ENCODE results near the gene THAP3. TPM values are rescaled to one million over a fixed set of nuclear protein-coding genes. Genes with fewer than 3 reads are reported as not detected.
A peak's percentile ranks its signal among the peaks of the same experiment; 100 is the strongest.

Gene THAP3
- total and polyA plus RNA-seq, 9 of the 15 experiments (the other 6 are each of a cell fraction or from before 2014, with no cell fraction given): 1.9 to 31.2 (median 18.2) TPM

DNA sequence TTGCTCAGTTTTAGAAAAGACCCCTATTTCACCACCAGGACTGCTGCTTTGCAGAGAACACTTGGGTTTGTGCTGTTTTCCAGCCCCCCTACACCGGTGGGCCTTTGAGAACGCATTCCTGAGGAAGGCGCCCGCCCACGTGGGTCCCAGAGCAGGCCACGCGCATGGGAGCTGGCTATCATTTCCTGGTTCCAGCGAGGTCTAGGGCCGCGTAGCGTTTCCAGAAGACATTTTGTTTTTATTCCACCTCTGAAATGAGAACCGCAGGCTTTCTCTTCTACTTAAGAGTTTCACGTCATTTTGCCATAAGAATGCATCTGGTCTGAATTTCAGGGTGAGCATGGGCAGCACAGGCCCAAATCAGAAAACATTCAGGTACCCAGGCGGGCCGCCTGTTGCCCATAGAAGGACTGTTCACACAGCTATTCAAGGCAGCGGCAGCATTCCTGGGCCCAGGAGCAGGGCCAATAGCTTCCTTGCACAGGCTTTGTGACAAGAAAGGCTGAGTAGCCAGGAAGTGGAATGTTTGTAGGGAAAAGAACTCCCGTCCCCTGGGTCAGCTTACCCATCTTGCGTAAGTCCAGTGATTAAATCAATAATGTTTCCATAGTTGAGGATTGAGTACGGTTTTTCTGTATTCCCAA, 20.6 kb upstream of the THAP3 start (continued):
- TF ChIP-seq, protein P1, sequence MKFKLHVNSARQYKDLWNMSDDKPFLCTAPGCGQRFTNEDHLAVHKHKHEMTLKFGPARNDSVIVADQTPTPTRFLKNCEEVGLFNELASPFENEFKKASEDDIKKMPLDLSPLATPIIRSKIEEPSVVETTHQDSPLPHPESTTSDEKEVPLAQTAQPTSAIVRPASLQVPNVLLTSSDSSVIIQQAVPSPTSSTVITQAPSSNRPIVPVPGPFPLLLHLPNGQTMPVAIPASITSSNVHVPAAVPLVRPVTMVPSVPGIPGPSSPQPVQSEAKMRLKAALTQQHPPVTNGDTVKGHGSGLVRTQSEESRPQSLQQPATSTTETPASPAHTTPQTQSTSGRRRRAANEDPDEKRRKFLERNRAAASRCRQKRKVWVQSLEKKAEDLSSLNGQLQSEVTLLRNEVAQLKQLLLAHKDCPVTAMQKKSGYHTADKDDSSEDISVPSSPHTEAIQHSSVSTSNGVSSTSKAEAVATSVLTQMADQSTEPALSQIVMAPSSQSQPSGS (CRISPR knock-in tag; IDR thresholded peaks at IDR 0.05): no peak
- no peak for TF ChIP-seq EZH2 (IDR thresholded peaks at IDR 0.05; ENCODE audit: borderline replicate concordance, low read depth, low read length)
- peak; percentile 71; the same call in 1 of the 2 replicates for TF ChIP-seq ZNF41 (CRISPR knock-in tag; conservative IDR thresholded peaks at IDR 0.05)
- TF ChIP-seq RBM22 (IDR thresholded peaks at IDR 0.05; ENCODE audit: low read depth, low read length, poor library complexity, severe bottlenecking): no peak
- peak; percentile 63; the same call in 1 of the 2 replicates for TF ChIP-seq BACH1 (tag; IDR thresholded peaks at IDR 0.05)
- TF ChIP-seq MTA1 (IDR thresholded peaks at IDR 0.05; ENCODE audit: borderline replicate concordance): 0 out of 2 replicates have a peak, but pooled peaks have one; percentile 8
- TF ChIP-seq, protein P2, sequence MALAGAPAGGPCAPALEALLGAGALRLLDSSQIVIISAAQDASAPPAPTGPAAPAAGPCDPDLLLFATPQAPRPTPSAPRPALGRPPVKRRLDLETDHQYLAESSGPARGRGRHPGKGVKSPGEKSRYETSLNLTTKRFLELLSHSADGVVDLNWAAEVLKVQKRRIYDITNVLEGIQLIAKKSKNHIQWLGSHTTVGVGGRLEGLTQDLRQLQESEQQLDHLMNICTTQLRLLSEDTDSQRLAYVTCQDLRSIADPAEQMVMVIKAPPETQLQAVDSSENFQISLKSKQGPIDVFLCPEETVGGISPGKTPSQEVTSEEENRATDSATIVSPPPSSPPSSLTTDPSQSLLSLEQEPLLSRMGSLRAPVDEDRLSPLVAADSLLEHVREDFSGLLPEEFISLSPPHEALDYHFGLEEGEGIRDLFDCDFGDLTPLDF (CRISPR knock-in tag; IDR thresholded peaks at IDR 0.05): peak; percentile 78
- TF ChIP-seq ELF4 (CRISPR knock-in tag; IDR thresholded peaks at IDR 0.05): peak; percentile 66; the same call in 1 of the 2 replicates
- 0 out of 2 replicates have a peak, but pooled peaks have one; percentile 37 for TF ChIP-seq ZNF311 (CRISPR knock-in tag; IDR thresholded peaks at IDR 0.05)
- TF ChIP-seq ZNF586 (CRISPR knock-in tag; conservative IDR thresholded peaks at IDR 0.05): no peak; the same call in 1 of the 2 replicates
- no peak for TF ChIP-seq ETV6 (IDR thresholded peaks at IDR 0.05; ENCODE audit: borderline replicate concordance in 1 of 2, low read depth in 2 of 2, low read length in 1 of 2)
- TF ChIP-seq ETV6 (CRISPR knock-in tag; IDR thresholded peaks at IDR 0.05; ENCODE audit: borderline replicate concordance): no peak
- no peak for TF ChIP-seq MCM2 (IDR thresholded peaks at IDR 0.05; ENCODE audit: low read depth)
- TF ChIP-seq SAP30 (IDR thresholded peaks at IDR 0.05; ENCODE audit: borderline replicate concordance, insufficient read depth, low read depth, low read length, poor library complexity, severe bottlenecking): peak; percentile 91
- TF ChIP-seq MAFK (IDR thresholded peaks at IDR 0.05; ENCODE audit: low read length): no peak
- no peak for TF ChIP-seq KHSRP (IDR thresholded peaks at IDR 0.05)
- TF ChIP-seq, protein P3, sequence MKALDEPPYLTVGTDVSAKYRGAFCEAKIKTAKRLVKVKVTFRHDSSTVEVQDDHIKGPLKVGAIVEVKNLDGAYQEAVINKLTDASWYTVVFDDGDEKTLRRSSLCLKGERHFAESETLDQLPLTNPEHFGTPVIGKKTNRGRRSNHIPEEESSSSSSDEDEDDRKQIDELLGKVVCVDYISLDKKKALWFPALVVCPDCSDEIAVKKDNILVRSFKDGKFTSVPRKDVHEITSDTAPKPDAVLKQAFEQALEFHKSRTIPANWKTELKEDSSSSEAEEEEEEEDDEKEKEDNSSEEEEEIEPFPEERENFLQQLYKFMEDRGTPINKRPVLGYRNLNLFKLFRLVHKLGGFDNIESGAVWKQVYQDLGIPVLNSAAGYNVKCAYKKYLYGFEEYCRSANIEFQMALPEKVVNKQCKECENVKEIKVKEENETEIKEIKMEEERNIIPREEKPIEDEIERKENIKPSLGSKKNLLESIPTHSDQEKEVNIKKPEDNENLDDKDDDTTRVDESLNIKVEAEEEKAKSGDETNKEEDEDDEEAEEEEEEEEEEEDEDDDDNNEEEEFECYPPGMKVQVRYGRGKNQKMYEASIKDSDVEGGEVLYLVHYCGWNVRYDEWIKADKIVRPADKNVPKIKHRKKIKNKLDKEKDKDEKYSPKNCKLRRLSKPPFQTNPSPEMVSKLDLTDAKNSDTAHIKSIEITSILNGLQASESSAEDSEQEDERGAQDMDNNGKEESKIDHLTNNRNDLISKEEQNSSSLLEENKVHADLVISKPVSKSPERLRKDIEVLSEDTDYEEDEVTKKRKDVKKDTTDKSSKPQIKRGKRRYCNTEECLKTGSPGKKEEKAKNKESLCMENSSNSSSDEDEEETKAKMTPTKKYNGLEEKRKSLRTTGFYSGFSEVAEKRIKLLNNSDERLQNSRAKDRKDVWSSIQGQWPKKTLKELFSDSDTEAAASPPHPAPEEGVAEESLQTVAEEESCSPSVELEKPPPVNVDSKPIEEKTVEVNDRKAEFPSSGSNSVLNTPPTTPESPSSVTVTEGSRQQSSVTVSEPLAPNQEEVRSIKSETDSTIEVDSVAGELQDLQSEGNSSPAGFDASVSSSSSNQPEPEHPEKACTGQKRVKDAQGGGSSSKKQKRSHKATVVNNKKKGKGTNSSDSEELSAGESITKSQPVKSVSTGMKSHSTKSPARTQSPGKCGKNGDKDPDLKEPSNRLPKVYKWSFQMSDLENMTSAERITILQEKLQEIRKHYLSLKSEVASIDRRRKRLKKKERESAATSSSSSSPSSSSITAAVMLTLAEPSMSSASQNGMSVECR (CRISPR knock-in tag; IDR thresholded peaks at IDR 0.05): peak; percentile 90
- TF ChIP-seq ZNF699 (CRISPR knock-in tag; IDR thresholded peaks at IDR 0.05; ENCODE audit: insufficient replicate concordance): no peak
- no peak; the same call in 1 of the 2 replicates for TF ChIP-seq ZNF445 (CRISPR knock-in tag; IDR thresholded peaks at IDR 0.05; ENCODE audit: low read depth)

All from K562 (cell line).